ENCODE data around the gene KIAA1210.

The KIAA1210 gene

GRCh38 chrX:119127650-119128049, at the start of gene KIAA1210:
Gene KIAA1210, minus strand, starts transcription at chrX:119127812. Its CDS starts 4,170 bp downstream, at chrX:119123642.
- TF ChIP-seq, protein P1, sequence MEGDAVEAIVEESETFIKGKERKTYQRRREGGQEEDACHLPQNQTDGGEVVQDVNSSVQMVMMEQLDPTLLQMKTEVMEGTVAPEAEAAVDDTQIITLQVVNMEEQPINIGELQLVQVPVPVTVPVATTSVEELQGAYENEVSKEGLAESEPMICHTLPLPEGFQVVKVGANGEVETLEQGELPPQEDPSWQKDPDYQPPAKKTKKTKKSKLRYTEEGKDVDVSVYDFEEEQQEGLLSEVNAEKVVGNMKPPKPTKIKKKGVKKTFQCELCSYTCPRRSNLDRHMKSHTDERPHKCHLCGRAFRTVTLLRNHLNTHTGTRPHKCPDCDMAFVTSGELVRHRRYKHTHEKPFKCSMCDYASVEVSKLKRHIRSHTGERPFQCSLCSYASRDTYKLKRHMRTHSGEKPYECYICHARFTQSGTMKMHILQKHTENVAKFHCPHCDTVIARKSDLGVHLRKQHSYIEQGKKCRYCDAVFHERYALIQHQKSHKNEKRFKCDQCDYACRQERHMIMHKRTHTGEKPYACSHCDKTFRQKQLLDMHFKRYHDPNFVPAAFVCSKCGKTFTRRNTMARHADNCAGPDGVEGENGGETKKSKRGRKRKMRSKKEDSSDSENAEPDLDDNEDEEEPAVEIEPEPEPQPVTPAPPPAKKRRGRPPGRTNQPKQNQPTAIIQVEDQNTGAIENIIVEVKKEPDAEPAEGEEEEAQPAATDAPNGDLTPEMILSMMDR (IDR thresholded peaks at IDR 0.05; ENCODE audit: insufficient read depth, low read depth, low read length, missing control alignments) = no peak
- no peak within 1 kb of the TSS for H3K4me3 ChIP-seq (ENCODE audit: low read depth, low read length)
- DNase-seq (ENCODE audit: low read depth) = no peak

GRCh38 chrX:119177278-119177677, 49.7 kb upstream of the KIAA1210 start:
- TF ChIP-seq, protein P1 (IDR thresholded peaks at IDR 0.05; ENCODE audit: insufficient read depth, low read depth, low read length, missing control alignments) = no peak

GRCh38 chrX:119174900-119175299, 47.3 kb upstream of the KIAA1210 start:
- TF ChIP-seq, protein P1 (IDR thresholded peaks at IDR 0.05; ENCODE audit: insufficient read depth, low read depth, low read length, missing control alignments) = no peak
- no peak for DNase-seq (ENCODE audit: low read depth)
- no peak overlapping the region for H3K4me3 ChIP-seq (ENCODE audit: low read depth, low read length)

More at GRCh38 chrX:119177278-119177677, 49.7 kb upstream of the KIAA1210 start:
- H3K4me3 ChIP-seq (ENCODE audit: low read depth, low read length) = no peak overlapping the region
- no peak for DNase-seq (ENCODE audit: low read depth)

- no peak overlapping the region for H3K4me3 ChIP-seq (ENCODE audit: low read depth, low read length)
- TF ChIP-seq, protein P1 (IDR thresholded peaks at IDR 0.05; ENCODE audit: insufficient read depth, low read depth, low read length, missing control alignments) = no peak
- no peak for DNase-seq (ENCODE audit: low read depth)
Measured at GRCh38 chrX:119168104-119168503, 40.5 kb upstream of the KIAA1210 start.

DNA sequence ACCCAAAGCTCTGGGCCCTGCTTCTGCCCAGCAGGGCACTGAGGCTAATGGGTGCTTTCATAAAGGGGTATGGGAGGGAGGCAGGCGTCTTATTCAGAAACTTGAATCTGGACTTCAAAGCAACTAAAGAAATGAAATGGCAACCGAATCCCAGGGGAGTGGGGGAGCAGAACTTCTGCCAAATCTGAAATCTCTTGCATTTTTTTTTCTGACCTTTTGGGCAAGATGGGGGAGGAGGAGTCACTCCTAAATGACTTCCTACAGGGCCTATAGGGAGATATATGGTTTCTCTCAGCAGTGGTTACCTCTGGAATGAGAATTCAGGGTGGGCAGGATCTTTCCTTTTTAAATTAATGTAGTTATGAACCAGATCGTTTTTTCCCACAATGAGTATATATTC, 30.6 kb upstream of the KIAA1210 start:
- peak; percentile 1 for DNase-seq (ENCODE audit: low read depth)
- TF ChIP-seq, protein P1 (IDR thresholded peaks at IDR 0.05; ENCODE audit: insufficient read depth, low read depth, low read length, missing control alignments) = no peak

GRCh38 chrX:119156241-119156640, 28.6 kb upstream of the KIAA1210 start:
- no peak overlapping the region for H3K4me3 ChIP-seq (ENCODE audit: low read depth, low read length)
- TF ChIP-seq, protein P1 (IDR thresholded peaks at IDR 0.05; ENCODE audit: insufficient read depth, low read depth, low read length, missing control alignments) = no peak
- DNase-seq (ENCODE audit: low read depth) = no peak

More for the DNA sequence above, 30.6 kb upstream of the KIAA1210 start:
- no peak overlapping the region for H3K4me3 ChIP-seq (ENCODE audit: low read depth, low read length)

DNA sequence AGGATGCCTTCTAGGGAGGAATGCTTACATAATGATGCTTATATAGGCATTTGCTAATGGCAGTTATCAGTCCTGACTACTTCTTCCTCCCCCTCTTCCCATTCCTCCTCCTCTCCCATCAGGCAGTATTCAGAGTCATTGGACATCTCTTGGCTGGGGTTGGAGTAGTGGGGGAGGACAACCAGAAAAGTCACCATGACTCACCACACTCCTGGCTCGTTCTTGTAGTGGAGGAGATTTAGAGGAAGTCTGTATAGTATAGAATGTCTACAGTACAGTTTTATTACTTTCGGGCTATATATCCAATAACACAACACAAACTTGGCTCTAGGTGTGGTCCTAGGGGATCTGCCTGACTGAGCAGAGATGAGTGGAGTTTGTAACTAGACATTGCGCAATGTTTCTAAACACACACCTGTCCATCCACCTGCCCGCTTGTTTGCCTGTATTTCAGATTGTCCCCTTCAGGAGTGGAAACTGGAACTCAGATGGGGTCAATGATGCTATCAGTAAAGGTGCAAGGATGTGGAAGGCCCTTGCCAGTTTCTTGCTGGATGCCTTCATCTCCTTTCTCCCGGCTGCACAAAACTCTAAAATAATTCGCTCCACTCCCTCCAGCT, 27.9 kb upstream of the KIAA1210 start:
- no peak for DNase-seq (ENCODE audit: low read depth)
- TF ChIP-seq, protein P1 (IDR thresholded peaks at IDR 0.05; ENCODE audit: insufficient read depth, low read depth, low read length, missing control alignments) = no peak
- no peak overlapping the region for H3K4me3 ChIP-seq (ENCODE audit: low read depth, low read length)
